Activated CD8-positive, alpha-beta memory T cell treated with anti-CD3 and anti-CD28 coated beads for 24 hours (primary cell): ENCODE measurements around the gene RPL37A.

Source experiments
- DNase-seq: peaks from one replicate; pipeline ENCODE4 v3.0.0-alpha.2; 2020

The RPL37A gene

GRCh38 chr2:216491793-216492596 is 6.6 kb upstream of the RPL37A start:
- DNase-seq, result no peak

- no peak for DNase-seq
Measured at GRCh38 chr2:216492597-216493333, 5.9 kb upstream of the RPL37A start.

GRCh38 chr2:216493334-216493685 is 5.3 kb upstream of the RPL37A start:
- no peak for DNase-seq

- DNase-seq, result no peak
Measured at GRCh38 chr2:216495656-216496055, 3.0 kb upstream of the RPL37A start.

GRCh38 chr2:216497382-216498069 is 1.1 kb upstream of the RPL37A start:
- DNase-seq, result no peak

GRCh38 chr2:216498070-216498378 is 620 bp upstream of the RPL37A start:
- no peak for DNase-seq

- DNase-seq, result peak; percentile 69
Measured at GRCh38 chr2:216499641-216500218, 1.1 kb downstream of the RPL37A start.

GRCh38 chr2:216500572-216500971 is 1.9 kb downstream of the RPL37A start:
- DNase-seq, result no peak

- no peak for DNase-seq
Measured at GRCh38 chr2:216501854-216502253, 3.2 kb downstream of the RPL37A start.

GRCh38 chr2:216502381-216503158 is 3.9 kb downstream of the RPL37A start:
- no peak for DNase-seq

GRCh38 chr2:216503159-216503629 is 4.5 kb downstream of the RPL37A start:
- no peak for DNase-seq

GRCh38 chr2:216503697-216504375 is 5.2 kb downstream of the RPL37A start:
- no peak for DNase-seq

GRCh38 chr2:216504376-216504762 is 5.7 kb downstream of the RPL37A start:
- DNase-seq, result no peak

GRCh38 chr2:216505133-216506106 is 6.8 kb downstream of the RPL37A start:
- DNase-seq, result peak; percentile 64

GRCh38 chr2:216507220-216508160 is 8.8 kb downstream of the RPL37A start:
- no peak for DNase-seq

GRCh38 chr2:216508229-216508628 is 9.6 kb downstream of the RPL37A start:
- DNase-seq, result no peak

- no peak for DNase-seq
Measured at GRCh38 chr2:216516730-216517350, 18.2 kb downstream of the RPL37A start.

GRCh38 chr2:216517447-216518225 is 19.0 kb downstream of the RPL37A start:
- DNase-seq, result peak; percentile 9
